GM13976 (cell line): ENCODE data around the gene SVIL.

Source experiments
- DNase-seq: peaks from one replicate; pipeline ENCODE4 v3.0.0; 2012; ENCODE audit warnings: low spot score
- CTCF ChIP-seq: IDR thresholded peaks from 2 replicates; pipeline ENCODE4 v1.5.1; 2012; ENCODE audit warnings: borderline replicate concordance, mild to moderate bottlenecking; ENCODE audit not compliant: insufficient read depth; ENCODE audit errors: extremely low read depth, missing control alignments, control extremely low read depth
- in situ Hi-C: fragments of 300-500 bp; cut with MboI; formaldehyde crosslinking; loops from one replicate; pipeline ENCODE4 v1.12.0; 2022; ENCODE audit warnings: low sequenced_read_pairs, mixed read lengths, inconsistent platforms; ENCODE audit not compliant: unreplicated experiment

The SVIL gene

GRCh38 chr10:29438271-29438670 is 196.5 kb downstream of the SVIL start:
- DNase-seq, result no peak
- in situ Hi-C loops, result no loop called here
- no peak for TF ChIP-seq CTCF

DNA sequence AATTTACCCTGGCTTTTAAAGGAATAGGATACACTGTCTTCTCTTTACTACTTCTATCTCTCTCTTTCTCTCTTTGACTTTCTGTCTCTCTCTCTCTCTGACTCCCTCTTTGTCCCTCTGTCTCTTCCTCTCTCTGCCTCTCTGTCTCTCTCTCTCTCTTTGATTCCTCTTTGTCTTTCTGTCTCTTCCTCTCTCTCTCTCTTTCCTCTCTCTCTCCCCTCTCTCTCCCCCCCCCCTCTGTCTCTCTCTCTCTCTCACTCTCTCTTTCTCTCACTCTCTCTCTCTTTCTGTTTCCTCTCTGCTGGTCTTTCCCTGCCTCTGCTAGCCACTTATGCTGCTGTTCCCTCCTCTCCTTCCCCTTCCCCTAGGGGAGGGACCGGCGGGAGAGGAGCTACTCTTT is 196.9 kb downstream of the SVIL start:
- DNase-seq, result no peak
- in situ Hi-C loops, result no loop called here
- no peak for TF ChIP-seq CTCF

GRCh38 chr10:29435809-29436501 is 198.8 kb downstream of the SVIL start:
- TF ChIP-seq CTCF, result no peak

DNA sequence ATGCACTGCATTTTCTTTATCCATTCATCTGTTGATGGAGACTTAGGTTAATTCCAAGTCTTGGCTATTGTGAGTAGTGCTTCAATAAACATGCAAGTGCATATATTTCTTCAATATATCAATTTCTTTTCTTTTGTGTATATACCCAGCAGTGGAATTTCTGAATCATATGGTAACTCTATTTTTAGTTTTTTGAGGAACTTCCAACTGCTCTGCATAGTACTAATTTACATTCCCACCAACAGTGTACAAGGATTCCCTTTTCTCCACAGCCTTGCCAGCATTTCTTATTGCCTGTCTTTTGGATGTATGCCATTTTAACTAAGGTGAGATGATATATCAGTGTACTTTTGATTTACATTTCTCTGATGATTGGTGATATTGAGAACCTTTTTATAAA is 200.7 kb downstream of the SVIL start:
- in situ Hi-C loops, result no loop called here
- DNase-seq, result no peak
- no peak for TF ChIP-seq CTCF

More at GRCh38 chr10:29435809-29436501, 198.8 kb downstream of the SVIL start:
- in situ Hi-C loops, result no loop called here
- no peak for DNase-seq

GRCh38 chr10:29431711-29432110 is 203.1 kb downstream of the SVIL start:
- in situ Hi-C loops, result no loop called here
- no peak for DNase-seq
- TF ChIP-seq CTCF, result no peak

DNA sequence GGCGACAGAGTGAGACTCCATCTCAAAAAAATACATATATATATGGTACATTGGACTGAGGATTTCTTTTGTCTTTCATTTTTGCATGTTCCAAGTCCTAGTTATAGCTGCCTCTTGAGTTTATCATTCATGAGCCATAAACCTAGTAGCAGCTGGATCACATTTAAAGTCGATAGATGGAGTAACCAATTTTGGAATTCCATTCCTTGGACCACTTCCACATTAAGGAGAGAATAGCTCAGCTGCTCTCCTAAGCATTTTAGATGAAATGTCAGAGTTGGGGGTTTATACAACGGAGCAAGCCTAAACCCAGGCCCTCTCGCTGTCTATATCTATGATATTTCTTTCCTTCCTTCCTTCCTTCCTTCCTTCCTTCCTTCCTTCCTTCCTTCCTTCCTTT is 204.7 kb downstream of the SVIL start:
- no peak for DNase-seq
- no peak for TF ChIP-seq CTCF
- in situ Hi-C loops, result no loop called here
